HG03139 (cell line): Measurements from ENCODE around the gene SOCS3.

Experiments
- ATAC-seq: cut with Tn5 transposase; IDR thresholded peaks from one replicate; pipeline ENCODE4 v1.9.1; 2021; ENCODE audit not compliant: unreplicated experiment

SOCS3 gene

GRCh38 chr17:78368854-78369495 lies 9.1 kb upstream of the SOCS3 start:
- ATAC-seq = no peak

GRCh38 chr17:78368348-78368747 lies 8.5 kb upstream of the SOCS3 start:
- no peak for ATAC-seq

GRCh38 chr17:78367193-78367592 lies 7.3 kb upstream of the SOCS3 start:
- no peak for ATAC-seq

- no peak for ATAC-seq
Observed at GRCh38 chr17:78366109-78366848, 6.4 kb upstream of the SOCS3 start.

- no peak for ATAC-seq
Observed at GRCh38 chr17:78365561-78366108, 5.8 kb upstream of the SOCS3 start.

GRCh38 chr17:78364436-78365281 lies 4.8 kb upstream of the SOCS3 start:
- no peak for ATAC-seq

GRCh38 chr17:78362671-78363070 lies 2.8 kb upstream of the SOCS3 start:
- no peak for ATAC-seq

- ATAC-seq = no peak
Observed at GRCh38 chr17:78362232-78362631, 2.4 kb upstream of the SOCS3 start.

GRCh38 chr17:78361225-78361701 lies 1.4 kb upstream of the SOCS3 start:
- ATAC-seq = no peak

GRCh38 chr17:78360371-78361224 lies 721 bp upstream of the SOCS3 start:
- peak; percentile 35 for ATAC-seq

- ATAC-seq = peak; percentile 9
Observed at GRCh38 chr17:78359321-78359996, 418 bp downstream of the SOCS3 start.

- ATAC-seq = no peak
Observed at GRCh38 chr17:78358538-78359320, 1.1 kb downstream of the SOCS3 start.

- ATAC-seq = no peak
Observed at GRCh38 chr17:78357672-78358537, 2.0 kb downstream of the SOCS3 start.

GRCh38 chr17:78357177-78357586 lies 2.7 kb downstream of the SOCS3 start:
- ATAC-seq = no peak

- ATAC-seq = peak; percentile 52
Observed at GRCh38 chr17:78356101-78356713, 3.7 kb downstream of the SOCS3 start.

GRCh38 chr17:78355701-78356100 lies 4.2 kb downstream of the SOCS3 start:
- no peak for ATAC-seq

- ATAC-seq = no peak
Observed at GRCh38 chr17:78355045-78355641, 4.7 kb downstream of the SOCS3 start.
